Epithelial cell of esophagus (primary cell): Measurements from ENCODE around the gene TTBK2.

Experiments
- DNase-seq: peaks from one replicate; pipeline ENCODE4 v3.0.0; 2010; ENCODE audit warnings: low read depth
- H3K4me3 ChIP-seq: 2 replicates; pipeline ENCODE4 v1.5.1; 2011; ENCODE audit warnings: mild to moderate bottlenecking, low read length, control low read depth
- TF ChIP-seq, protein P1 (sequence below): IDR thresholded peaks from 2 replicates; pipeline ENCODE4 v1.5.1; 2011; ENCODE audit warnings: low read depth, mild to moderate bottlenecking, low read length, control low read depth, inconsistent platforms; ENCODE audit not compliant: insufficient read depth; ENCODE audit errors: missing control alignments

The TTBK2 gene

DNA sequence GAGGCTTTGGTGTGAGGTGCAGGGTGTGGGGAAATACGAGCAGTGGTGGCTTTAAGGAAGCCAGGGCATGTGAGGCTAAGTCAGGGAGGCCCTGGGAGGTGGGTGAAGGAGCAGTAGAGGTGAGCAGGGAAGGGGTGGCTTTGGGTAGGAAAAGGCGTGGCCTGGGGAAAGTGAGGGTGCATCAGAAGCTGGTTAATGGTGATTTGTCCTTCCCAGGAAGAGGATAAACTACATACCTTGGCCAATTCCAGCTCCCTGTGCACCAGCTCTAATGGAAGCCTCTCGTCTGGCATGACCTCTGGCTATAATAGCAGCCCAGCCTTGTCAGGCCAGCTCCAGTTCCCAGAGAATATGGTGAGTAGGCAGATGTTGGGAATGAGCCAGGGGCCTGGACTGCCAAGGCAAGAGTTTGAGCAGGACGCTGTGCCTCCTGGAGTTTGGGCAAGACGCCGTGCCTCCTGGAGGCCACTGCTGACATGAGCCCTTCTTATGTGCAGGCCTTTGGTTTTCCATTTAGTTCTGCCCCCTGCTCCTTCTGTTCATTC lies 225.0 kb downstream of the TTBK2 start:
- DNase-seq = no peak
- no peak overlapping the region for H3K4me3 ChIP-seq

DNA sequence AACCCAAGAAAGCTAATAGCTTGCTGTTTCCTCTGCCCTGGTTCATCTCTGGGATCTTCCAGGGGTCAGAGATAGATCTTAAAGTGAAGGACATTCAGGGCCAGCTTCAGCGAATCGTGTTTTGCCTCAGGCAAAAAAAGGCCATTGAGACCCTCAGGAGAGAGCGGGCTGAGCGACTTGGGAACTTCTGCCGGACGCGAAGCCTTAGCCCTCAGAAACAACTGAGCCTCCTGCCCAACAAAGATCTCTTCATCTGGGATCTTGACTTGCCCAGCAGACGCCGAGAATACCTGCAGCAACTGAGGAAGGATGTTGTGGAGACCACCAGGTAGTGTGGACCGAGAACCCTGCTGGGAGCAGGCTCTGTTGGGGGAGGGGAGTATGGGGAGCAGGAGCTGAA lies 226.2 kb downstream of the TTBK2 start:
- no peak for DNase-seq
- TF ChIP-seq, protein P1, sequence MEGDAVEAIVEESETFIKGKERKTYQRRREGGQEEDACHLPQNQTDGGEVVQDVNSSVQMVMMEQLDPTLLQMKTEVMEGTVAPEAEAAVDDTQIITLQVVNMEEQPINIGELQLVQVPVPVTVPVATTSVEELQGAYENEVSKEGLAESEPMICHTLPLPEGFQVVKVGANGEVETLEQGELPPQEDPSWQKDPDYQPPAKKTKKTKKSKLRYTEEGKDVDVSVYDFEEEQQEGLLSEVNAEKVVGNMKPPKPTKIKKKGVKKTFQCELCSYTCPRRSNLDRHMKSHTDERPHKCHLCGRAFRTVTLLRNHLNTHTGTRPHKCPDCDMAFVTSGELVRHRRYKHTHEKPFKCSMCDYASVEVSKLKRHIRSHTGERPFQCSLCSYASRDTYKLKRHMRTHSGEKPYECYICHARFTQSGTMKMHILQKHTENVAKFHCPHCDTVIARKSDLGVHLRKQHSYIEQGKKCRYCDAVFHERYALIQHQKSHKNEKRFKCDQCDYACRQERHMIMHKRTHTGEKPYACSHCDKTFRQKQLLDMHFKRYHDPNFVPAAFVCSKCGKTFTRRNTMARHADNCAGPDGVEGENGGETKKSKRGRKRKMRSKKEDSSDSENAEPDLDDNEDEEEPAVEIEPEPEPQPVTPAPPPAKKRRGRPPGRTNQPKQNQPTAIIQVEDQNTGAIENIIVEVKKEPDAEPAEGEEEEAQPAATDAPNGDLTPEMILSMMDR = no peak
- H3K4me3 ChIP-seq = no peak overlapping the region

More for the DNA sequence above, 225.0 kb downstream of the TTBK2 start:
- TF ChIP-seq, protein P1 = no peak

DNA sequence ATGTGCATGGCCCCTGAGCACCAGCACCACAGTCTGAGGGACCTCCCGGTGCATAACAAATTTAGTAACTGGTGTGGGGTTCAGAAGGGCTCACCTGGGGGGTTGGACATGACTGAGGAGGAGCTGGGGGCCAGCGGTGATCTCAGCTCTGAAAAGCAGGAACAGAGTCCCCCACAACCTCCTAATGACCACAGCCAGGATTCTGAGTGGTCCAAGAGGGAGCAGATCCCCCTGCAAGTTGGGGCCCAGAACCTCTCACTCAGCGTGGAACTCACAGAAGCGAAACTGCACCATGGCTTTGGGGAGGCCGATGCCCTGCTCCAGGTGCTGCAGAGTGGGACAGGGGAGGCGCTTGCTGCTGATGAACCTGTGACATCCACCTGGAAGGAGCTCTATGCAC lies 226.6 kb downstream of the TTBK2 start:
- DNase-seq = no peak
- no peak overlapping the region for H3K4me3 ChIP-seq
- TF ChIP-seq, protein P1 = no peak

DNA sequence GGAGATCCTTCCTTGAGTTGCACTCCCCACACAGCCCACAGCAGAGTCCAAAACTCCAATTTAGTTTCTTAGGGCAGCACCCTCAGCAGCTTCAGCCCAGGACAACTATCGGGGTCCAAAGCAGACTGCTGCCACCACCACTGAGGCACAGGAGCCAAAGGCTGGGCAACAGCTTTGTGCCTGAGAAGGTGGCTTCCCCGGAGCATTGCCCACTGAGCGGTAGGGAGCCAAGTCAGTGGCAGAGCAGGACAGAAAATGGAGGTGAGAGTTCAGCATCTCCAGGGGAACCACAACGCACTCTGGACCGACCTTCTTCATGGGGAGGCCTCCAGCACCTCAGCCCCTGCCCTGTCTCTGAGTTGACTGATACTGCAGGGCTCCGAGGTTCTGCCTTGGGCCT lies 227.1 kb downstream of the TTBK2 start:
- H3K4me3 ChIP-seq = no peak overlapping the region
- TF ChIP-seq, protein P1 = no peak
- no peak for DNase-seq

DNA sequence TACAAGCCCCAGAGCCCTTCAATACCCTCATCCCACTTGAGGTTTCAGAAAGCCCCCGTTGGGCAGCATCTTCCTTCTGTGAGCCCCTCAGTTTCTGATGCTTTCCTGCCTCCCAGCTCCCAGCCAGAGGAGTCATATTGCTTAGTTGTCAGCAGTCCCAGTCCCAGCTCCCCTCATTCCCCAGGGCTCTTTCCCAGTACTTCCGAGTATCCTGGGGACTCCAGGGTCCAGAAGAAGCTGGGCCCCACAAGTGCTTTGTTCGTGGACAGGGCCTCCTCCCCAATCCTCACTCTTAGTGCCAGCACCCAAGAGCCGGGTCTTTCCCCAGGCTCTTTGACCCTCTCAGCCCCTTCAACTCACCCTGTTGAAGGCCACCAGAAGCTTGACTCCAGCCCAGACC lies 227.6 kb downstream of the TTBK2 start:
- H3K4me3 ChIP-seq = no peak overlapping the region
- DNase-seq = no peak
- TF ChIP-seq, protein P1 = no peak

DNA sequence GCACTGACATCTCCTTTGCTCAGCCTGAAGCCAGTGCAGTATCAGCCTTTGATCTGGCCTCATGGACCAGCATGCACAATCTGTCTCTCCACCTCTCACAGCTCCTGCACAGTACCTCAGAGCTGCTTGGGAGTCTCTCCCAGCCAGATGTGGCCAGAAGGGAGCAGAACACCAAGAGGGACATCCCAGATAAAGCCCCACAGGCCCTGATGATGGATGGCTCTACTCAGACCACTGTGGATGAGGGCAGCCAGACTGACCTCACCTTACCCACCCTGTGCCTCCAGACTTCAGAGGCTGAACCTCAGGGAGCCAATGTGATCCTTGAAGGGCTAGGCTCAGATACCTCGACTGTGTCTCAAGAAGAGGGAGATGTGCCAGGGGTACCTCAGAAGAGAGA lies 228.0 kb downstream of the TTBK2 start:
- TF ChIP-seq, protein P1 = no peak
- no peak for DNase-seq
- H3K4me3 ChIP-seq = no peak overlapping the region

DNA sequence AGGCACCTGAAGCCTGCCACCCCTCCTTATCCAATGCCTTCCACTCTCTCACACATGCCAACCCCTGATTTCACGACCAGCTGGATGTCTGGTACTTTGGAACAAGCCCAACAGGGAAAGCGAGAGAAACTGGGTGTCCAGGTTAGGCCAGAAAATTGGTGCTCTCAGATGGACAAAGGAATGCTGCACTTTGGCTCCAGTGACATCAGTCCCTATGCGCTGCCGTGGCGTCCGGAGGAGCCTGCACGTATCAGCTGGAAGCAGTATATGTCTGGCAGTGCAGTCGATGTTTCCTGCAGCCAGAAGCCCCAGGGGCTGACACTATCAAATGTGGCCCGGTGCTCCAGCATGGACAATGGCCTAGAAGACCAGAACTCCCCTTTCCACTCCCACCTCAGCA lies 228.8 kb downstream of the TTBK2 start:
- no peak for DNase-seq
- no peak overlapping the region for H3K4me3 ChIP-seq
- TF ChIP-seq, protein P1 = no peak
